ENCODE measurements around the gene KRT71.

KRT71 gene

GRCh38 chr12:52575948-52576347, 23.0 kb upstream of the KRT71 start:
- DNase-seq (ENCODE audit: low read depth in 2 of 2), result no peak

GRCh38 chr12:52575256-52575655, 22.3 kb upstream of the KRT71 start:
- no peak for DNase-seq (ENCODE audit: low read depth in 2 of 2)

- no peak for DNase-seq (ENCODE audit: low read depth in 2 of 2)
Measured at GRCh38 chr12:52573743-52574142, 20.8 kb upstream of the KRT71 start, which contains the start of gene KRT74. Gene KRT74 (minus strand): TSS chr12:52573843. CDS start chr12:52573777, 66 bp downstream.

DNA sequence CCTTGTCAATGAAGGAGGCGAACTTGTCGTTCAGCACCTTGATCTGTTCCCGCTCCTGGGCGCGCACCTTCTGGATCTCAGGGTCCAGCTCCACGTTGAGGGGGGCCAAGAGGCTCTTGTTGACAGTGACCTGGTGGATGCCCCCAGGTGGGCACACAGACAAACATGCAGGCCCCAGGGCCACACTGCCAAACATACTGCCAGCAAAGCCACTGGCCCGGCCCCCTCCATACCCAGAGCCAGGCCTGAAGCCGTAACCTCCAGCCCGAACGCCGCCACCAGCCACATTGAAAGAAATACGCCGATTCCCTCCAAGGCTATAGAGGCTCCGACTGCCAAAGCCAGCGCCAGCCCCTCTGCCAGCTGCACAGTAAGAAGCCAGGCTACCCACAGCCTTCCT, 20.4 kb upstream of the KRT71 start:
- no peak for DNase-seq (ENCODE audit: low read depth in 2 of 2)

DNA sequence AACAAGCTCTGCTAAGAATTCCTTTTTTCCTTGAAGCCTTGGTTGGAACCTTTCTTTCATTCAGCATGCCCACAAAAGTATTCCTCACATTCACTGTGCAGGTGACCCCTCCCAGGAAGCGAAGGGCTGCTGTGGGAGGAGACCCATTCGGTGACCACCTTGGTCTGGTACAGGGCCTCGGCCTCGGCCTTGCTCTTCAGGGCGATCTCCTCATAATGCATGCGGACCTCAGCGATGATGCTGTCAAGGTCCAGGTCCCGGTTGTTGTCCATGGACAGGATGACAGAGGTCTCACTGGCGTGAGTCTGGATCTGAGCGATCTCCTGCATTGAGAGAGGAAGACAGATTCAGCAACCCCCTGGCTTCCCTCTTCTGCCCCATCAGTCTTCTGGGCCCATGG, 17.6 kb upstream of the KRT71 start:
- no peak for DNase-seq (ENCODE audit: low read depth in 2 of 2)

GRCh38 chr12:52568111-52568510, 15.2 kb upstream of the KRT71 start:
- DNase-seq (ENCODE audit: low read depth in 2 of 2), result no peak

DNA sequence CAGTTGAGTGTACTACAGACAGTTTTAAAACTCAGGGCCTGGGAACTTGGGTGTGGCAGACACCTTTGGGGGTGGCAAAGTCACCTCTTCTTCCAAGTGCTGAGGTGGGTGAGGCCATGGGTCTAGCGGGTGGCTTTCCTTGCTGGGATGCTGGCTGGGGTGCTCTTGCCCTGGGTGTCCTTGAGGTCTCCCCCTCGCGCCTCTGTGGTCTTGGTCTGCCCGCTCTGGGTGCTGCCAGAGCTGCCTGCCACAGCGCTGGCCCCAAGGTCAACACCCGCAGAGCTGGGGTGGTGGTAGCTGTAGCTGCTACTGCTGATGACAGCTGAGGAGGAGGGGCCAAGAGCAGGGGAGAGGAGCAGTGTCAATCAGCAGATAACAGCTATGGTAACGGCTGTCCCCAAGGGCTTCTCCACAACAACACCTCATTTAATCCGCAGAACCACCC, 13.9 kb upstream of the KRT71 start:
- peak; percentile 31 to 32 for DNase-seq (ENCODE audit: low read depth in 2 of 2)

- no peak for DNase-seq (ENCODE audit: low read depth in 2 of 2)
Measured at GRCh38 chr12:52564582-52564981, 11.6 kb upstream of the KRT71 start.

- DNase-seq (ENCODE audit: low read depth in 2 of 2), result no peak
Measured at GRCh38 chr12:52561880-52562449, 9.0 kb upstream of the KRT71 start.

GRCh38 chr12:52559979-52560378, 7.0 kb upstream of the KRT71 start:
- no peak for DNase-seq (ENCODE audit: low read depth in 2 of 2)

DNA sequence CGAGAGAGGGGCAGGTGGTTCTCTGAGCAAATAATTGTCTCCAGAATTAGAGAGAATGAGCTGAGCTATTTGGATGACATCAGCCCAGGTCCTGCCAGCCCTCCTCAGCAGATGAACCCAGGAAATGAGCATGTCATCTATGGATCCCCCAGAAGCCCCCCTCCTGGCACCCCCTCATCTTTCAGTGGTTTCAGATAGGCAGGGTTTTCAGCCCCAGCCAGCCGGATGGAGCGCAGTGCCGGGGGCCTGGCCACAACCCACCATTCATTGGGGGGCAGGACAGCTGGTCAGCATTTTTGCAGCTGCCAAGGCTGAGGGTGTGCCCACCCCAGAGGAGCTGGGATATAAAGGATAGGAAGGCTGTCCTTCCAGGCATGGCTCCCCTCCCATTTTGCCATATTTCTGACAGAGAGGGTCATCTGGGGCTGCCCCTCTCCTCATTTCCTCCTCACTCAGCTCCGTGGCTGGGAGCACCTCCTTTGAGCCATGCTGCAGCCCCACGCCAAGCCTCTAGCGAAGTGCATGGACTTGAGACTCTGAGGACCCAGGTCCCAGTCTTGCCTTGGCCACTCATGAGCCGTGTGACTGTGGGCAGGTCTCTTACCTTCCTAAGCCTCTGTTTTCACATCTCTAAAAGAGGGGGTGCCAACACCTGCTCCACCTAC, 6.0 kb upstream of the KRT71 start:
- no peak for DNase-seq (ENCODE audit: low read depth in 2 of 2)

DNA sequence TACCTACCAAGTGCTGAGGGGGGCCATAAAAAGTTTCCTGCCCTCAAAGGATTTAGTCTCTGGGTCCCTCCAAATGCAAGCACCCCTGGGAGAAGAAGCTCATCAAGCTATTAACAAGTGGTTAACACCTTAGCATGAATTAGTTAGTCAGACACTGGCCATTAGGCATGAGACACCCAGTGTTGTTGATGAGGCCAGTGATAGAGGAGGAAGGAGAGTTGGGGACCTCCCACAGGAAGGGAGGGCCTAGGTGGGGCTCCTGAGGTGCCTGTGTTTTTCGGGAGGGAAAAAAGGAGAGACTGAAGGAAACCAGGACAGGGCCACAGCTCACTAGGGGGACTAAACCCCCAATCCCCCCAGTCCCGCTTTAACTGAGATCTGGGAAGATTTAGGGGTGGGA, 4.5 kb upstream of the KRT71 start:
- DNase-seq (ENCODE audit: low read depth in 2 of 2), result no peak

GRCh38 chr12:52555577-52555976, 2.6 kb upstream of the KRT71 start:
- no peak for DNase-seq (ENCODE audit: low read depth in 2 of 2)

DNA sequence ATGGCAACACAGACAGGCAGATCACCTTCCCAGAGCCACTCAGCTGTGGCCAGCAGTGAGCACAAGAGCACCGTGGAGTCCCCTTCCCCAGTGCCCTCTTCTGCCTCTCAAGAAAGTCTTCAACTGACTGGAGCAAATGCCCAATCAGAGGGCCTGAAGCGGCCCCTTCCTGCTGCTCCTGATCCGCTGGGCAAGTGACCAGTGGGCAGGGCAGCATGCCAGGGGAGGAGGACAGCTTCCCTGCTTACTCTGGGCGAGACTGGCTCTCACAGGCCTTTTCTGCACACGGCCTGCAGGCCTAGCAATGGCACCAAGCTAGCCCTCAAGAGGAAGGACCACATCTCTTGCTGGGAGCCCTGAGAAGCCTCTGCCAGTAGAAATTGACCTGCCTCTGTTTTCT, 890 bp downstream of the KRT71 start:
- DNase-seq (ENCODE audit: low read depth in 2 of 2), result no peak

DNA sequence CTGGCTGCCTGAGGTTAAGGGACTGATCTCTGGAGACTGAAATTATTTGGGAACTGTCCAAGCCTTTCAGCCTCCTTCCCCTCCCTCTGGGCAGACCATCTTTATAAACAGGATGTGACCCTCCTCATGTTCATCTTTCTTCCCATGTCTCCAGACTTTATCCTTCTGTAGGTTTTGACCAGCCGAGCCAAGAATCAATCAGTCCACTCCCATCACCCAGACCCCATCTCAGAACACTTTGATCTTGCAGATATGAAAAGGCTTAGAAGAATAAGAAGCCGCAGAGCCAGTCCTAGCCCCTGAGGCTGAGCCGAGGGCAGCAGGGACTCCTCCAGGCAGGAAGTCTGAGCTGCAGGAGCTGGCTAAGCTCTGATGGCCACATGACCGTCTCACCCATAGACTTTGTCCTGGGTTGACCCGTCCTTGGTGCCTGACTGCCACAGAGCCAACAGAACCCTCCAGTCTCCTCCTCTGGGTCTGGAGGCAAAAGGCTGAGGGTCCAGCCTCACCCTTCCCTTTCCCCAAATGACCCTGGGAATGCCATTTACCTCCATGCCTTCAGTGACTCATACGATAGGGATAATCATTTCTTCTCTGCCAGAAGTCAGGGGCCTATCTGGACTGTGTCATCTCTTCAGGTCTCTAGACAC, 1.6 kb downstream of the KRT71 start:
- no peak for DNase-seq (ENCODE audit: low read depth in 2 of 2)

DNA sequence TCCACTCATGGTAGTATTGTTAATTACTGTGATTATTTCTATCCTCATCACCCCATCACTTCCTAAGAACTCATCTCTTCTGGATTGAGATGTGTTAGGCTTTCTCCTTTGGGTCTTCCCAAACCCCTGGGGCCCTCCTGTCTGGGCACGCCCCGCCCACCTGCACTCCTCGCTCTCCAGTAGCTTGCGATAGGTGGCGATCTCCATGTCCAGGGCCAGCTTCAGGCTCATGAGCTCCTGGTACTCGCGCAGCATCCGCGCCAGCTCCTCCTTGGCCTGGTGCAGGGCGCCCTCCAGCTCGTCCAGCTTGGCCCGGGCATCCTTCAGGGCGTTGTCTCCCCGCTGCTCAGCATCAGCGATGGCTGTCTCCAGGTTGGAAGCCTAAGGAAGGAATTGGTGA, 6.8 kb downstream of the KRT71 start:
- DNase-seq (ENCODE audit: low read depth in 2 of 2), result no peak

- DNase-seq (ENCODE audit: low read depth in 2 of 2), result no peak
Measured at GRCh38 chr12:52543985-52544883, 8.7 kb downstream of the KRT71 start.

DNA sequence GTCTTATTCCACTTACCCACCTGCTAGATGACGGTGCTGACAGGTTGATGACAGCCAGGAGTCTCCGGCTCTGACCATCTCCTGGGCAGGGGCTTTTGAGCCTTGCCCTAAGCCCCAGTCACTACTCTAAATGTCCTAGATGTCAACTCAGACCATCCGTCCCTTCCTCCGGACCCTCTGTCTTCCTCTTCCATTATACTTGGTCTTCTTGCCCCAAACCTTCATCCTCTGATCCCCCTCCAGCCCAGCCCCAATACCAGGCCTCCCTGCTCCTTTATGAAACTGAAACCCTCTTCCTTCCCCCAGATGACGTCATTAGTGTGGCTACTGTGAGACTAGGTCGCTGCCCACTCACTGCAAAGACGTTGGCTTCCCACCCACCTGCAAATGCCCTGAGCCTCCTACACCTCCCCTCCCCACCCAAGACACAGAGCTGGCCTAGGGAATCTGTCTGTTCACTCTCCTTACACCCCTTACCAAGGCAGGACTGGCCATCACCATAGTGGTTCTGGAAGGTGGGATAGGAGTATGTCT, 10.1 kb downstream of the KRT71 start:
- DNase-seq (ENCODE audit: low read depth in 2 of 2), result no peak

- no peak for DNase-seq (ENCODE audit: low read depth in 2 of 2)
Measured at GRCh38 chr12:52542157-52542556, 10.8 kb downstream of the KRT71 start.

DNA sequence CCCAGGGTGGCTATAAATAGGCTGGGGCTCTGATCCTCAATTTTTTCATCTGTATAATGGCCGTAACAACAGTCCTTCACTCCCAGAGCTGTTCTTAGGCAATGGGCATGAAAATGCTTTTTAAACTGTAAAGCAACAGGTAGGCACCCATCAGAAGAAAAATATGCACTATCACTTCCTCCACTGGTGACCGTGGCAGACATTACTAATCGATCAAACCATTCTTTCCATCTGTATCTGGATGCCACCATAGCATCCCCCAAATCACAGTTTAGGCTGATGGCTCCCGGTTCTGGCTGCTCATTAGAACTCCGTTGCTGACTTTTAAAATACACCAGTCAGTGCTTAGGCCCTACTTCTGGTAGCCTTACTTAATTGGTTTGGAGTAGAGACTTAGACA, 11.2 kb downstream of the KRT71 start:
- DNase-seq (ENCODE audit: low read depth in 2 of 2), result no peak

DNA sequence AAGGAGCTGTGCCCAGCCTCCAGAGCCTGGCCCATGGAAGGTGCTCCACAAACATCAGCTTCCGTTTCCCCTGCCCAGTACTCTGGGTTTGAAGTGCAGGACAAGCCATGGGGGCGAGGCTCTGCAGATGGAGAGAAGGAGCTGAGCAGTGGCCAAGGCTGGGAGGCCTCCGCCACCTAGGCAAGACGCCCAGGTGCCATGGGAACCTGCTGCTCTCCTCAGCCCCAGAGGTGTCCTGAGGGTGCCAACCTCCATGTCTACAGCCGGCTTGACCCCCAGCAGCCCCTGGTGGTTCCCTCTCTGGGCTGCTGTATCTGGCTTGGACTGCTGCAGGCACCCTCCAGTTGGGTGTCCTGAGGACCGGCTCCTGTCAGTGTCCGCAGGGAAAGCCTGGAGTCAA, 12.4 kb downstream of the KRT71 start:
- no peak for DNase-seq (ENCODE audit: low read depth in 2 of 2)

DNA sequence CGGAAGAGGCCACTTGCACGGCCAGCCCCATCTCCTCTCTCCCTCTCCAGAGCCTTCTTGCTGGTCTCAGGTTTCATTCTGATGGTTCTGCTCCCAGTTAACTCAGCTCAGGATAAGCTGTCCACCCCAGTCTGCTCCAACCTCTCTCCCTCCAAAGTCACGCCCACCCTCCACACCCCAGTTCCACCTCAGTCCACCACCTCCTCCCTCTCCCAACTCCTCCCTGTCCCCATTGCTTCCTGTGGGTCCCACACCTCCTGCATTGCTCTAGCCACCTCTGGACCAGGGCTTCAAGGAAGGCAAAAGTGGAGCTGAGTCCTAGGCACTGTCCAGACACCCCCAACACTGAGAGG, 13.1 kb downstream of the KRT71 start:
- no peak for DNase-seq (ENCODE audit: low read depth in 2 of 2)
